Neural progenitor cell (in vitro differentiated cells): ENCODE data around the gene GNAS-AS1.

ENCODE experiments used
- EZH2phosphoT487 ChIP-seq: fragments of 200-600 bp; sonication (generic); IDR thresholded peaks from 2 replicates; pipeline ENCODE4 v1.6.1; 2017; ENCODE audit warnings: antibody characterized with exemption
- TF ChIP-seq, protein P1 (sequence below): fragments of 200-600 bp; sonication (generic); IDR thresholded peaks from 2 replicates; pipeline ENCODE4 v1.5.1; 2017; ENCODE audit warnings: antibody characterized with exemption, mild to moderate bottlenecking

GRCh38 chr20:58825450-58825849, 25.3 kb downstream of the GNAS-AS1 start:
- TF ChIP-seq, protein P1, sequence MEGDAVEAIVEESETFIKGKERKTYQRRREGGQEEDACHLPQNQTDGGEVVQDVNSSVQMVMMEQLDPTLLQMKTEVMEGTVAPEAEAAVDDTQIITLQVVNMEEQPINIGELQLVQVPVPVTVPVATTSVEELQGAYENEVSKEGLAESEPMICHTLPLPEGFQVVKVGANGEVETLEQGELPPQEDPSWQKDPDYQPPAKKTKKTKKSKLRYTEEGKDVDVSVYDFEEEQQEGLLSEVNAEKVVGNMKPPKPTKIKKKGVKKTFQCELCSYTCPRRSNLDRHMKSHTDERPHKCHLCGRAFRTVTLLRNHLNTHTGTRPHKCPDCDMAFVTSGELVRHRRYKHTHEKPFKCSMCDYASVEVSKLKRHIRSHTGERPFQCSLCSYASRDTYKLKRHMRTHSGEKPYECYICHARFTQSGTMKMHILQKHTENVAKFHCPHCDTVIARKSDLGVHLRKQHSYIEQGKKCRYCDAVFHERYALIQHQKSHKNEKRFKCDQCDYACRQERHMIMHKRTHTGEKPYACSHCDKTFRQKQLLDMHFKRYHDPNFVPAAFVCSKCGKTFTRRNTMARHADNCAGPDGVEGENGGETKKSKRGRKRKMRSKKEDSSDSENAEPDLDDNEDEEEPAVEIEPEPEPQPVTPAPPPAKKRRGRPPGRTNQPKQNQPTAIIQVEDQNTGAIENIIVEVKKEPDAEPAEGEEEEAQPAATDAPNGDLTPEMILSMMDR, result no peak
- TF ChIP-seq EZH2phosphoT487, result no peak
